T-helper 17 cell (primary cell): ENCODE results near the gene CHST11. TPM values are rescaled to one million over a fixed set of nuclear protein-coding genes. Genes with fewer than 3 reads are reported as not detected.
"Not testable (repeated sequence)": the region's sequence is repeated elsewhere in the genome, so short reads cannot be mapped to it uniquely, and the experiment has no call there.

Source experiments
- ATAC-seq: fragments of 150-1000 bp; cut with Tn5 transposase; 2 replicates; pipeline ENCODE4 v1.10.0; 2021; ENCODE audit warnings: mild to moderate bottlenecking, moderate library complexity
- DNase-seq, 3 donors: peaks; one replicate each; pipeline versions ENCODE4 v3.0.0 to v3.0.0-alpha.2; 2020 to 2021
- H3K9me3 ChIP-seq: one replicate; pipeline ENCODE4 v1.7.0; 2013; ENCODE audit warnings: low read length, mild to moderate bottlenecking; ENCODE audit not compliant: control insufficient read depth, poor library complexity, severe bottlenecking
- H3K27ac Mint-ChIP-seq: one replicate; pipeline ENCODE4 v1.8.0; 2022; ENCODE audit warnings: mild to moderate bottlenecking, moderate library complexity, mixed read lengths
- H3K27me3 Mint-ChIP-seq: one replicate; pipeline ENCODE4 v1.8.0; 2022; ENCODE audit warnings: mixed read lengths
- H3K36me3 Mint-ChIP-seq: one replicate; pipeline ENCODE4 v1.8.0; 2022; ENCODE audit warnings: low read depth, mixed read lengths
- H3K4me1 Mint-ChIP-seq: one replicate; pipeline ENCODE4 v1.8.0; 2022; ENCODE audit warnings: mild to moderate bottlenecking, mixed read lengths
- H3K4me3 Mint-ChIP-seq: one replicate; pipeline ENCODE4 v1.8.0; 2022; ENCODE audit warnings: mild to moderate bottlenecking, moderate library complexity, mixed read lengths
- total RNA-seq, 4 donors: library from RNA in 2 of 4; stranded (reverse) in 2 of 4; gene quantifications; one replicate each; pipeline ENCODE4 v1.2.3 and lab custom pipeline; 2022 to 2026

CHST11 gene
- total RNA-seq, 2 donors from 2014 or later = 76.6 to 78.3 TPM

DNA sequence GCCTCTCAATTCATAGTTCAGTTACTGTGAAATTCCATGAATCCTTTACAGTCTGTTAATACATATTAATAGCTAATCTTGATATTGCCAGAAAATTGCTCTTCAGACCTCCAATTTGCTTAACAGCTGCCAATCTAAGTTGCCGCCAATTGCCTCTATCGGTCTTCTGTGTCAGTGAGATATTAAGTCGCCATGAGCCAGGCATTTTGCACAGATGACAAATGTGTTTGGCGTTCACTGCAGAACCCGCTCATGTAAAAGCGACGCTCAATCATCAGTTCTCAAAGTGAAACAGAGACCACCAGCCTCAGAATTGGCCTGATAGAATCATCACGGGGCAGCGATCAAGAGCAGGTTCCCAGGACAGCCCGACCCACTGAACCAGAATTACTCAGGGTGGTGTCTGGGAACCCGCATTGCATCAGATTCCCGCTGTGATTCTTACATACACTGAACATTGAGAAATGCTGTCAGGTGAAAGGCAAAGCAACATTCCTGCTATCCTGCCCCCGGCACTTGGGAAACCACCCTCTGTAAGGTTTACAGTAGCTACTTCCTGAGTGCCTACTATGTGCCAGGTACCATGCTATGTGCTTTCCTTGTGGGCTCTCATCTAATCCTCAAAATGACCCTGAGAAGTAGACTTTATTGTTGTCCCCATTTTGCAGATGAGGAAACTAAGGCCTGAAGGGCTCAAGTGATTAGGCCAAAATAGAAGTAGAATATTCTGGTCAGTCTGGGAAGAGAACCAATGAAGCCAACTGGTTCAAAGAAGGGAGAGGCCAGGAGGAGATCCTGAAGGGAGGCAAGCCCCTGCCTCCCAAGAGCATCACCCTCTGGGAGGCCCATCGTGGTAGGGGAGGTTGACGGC lies 285.0 kb downstream of the CHST11 start:
- Mint-ChIP-seq H3K4me3 (no peak overlapping the region), H3K36me3 (no peaks in the 10 kb centered on the region), H3K27me3 (no peaks in the 10 kb centered on the region), H3K27ac (peak overlapping the region; percentile 91), H3K4me1 (peaks cover 76% of the 10 kb centered on the region)
- DNase-seq (no peak), ATAC-seq (no peak)
- no peaks in the 10 kb centered on the region for H3K9me3 ChIP-seq

DNA sequence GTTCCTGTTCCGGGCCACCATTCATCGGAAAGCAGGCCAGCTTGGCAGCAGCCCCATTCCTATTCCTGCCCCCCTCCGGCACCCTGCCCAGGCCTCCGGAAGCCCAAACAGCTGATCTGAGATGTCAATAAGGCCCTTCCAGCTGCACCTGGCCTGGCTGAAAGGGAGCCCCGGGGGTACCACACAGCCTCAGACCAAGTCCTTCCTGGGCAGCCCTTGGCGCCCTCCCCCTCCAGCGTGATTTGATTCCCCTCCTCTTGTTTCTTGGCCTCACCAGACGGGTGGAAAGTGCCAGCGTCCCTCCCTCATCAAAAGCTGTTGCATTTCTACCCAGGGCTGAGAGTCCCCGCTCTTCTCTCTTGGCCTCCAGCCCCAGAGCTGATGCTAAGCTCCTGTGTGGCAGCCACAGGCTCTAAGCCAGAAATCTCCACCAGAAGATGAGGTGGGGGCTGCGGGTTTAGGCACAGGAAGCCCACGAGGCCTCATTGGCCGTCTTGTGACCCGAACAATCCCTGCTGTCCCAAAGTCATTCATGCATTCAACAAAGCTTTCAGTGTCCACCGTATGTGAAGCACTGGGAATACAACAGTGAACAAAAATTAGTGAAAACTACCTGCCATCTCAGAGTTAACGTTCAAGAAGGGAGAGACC lies 285.9 kb downstream of the CHST11 start:
- Mint-ChIP-seq H3K36me3 (no peaks in the 10 kb centered on the region), H3K4me1 (peaks cover 78% of the 10 kb centered on the region), H3K27me3 (no peaks in the 10 kb centered on the region), H3K27ac (peak overlapping the region; percentile 91), H3K4me3 (peak overlapping the region; percentile 56)
- no peaks in the 10 kb centered on the region for H3K9me3 ChIP-seq
- DNase-seq (no peak), ATAC-seq (no peak)

DNA sequence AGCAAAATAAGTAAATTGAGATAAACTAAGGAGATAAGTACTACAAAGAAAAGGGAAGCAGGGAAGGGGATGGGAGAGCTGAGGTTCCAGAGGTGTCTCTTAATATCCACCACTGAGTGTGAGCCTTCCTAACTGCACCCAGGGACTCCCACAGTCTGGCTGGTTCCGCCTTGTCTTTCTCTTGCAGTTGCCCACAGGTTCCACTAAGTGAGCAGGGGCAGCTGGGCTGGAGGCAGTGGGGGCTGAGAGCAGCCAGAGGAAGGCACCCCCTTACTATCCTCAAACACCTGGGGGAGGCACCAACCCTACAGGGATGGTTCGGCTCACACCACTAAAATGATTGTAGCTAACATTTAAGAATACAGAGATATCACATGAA lies 286.4 kb downstream of the CHST11 start:
- H3K9me3 ChIP-seq = no peaks in the 10 kb centered on the region
- no peaks in the 10 kb centered on the region for H3K27me3 Mint-ChIP-seq
- ATAC-seq = no peak
- no peak for DNase-seq
- no peak overlapping the region for H3K27ac Mint-ChIP-seq
- no peaks in the 10 kb centered on the region for H3K36me3 Mint-ChIP-seq
- peaks cover 80% of the 10 kb centered on the region for H3K4me1 Mint-ChIP-seq
- no peak overlapping the region for H3K4me3 Mint-ChIP-seq

DNA sequence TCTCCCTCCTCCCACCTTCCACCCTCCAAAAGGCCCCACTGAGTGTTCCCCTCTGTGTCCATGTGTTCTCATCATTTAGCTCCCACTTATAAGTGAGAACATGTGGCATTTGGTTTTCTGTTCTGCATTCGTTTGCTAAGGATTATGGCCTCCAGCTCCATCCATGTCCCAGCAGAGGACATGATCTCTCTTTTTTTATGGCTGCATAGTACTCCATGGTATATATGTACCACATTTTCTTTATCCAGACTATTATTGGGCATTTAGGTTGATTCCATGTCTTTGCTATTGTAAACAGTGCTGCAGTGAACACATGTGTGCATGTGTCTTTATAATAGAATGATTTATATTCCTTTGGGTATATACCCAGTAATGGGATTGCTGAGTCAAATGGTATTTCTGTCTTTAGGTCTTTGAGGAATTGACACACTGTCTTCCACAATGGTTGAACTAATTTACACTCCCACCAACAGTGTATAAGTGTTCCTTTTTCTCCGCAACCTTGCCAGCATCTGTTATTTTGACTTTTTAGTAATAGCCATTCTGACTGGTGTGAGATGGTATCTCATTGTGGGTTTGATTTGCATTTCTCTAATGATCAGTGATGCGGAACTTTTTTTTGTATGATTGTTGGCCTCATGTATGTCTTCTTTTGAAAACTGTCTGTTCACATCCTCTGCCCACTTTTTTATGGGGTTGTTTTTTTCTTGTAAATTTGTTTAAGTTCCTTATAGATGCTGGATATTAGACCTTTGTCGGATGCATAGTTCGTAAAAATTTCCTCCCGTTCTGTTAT lies 287.2 kb downstream of the CHST11 start:
- ATAC-seq, H3K27ac Mint-ChIP-seq, DNase-seq, H3K4me3 Mint-ChIP-seq, H3K9me3 ChIP-seq, H3K27me3 Mint-ChIP-seq, H3K36me3 Mint-ChIP-seq: not testable (repeated sequence)
- peaks cover 78% of the 10 kb centered on the region for H3K4me1 Mint-ChIP-seq

DNA sequence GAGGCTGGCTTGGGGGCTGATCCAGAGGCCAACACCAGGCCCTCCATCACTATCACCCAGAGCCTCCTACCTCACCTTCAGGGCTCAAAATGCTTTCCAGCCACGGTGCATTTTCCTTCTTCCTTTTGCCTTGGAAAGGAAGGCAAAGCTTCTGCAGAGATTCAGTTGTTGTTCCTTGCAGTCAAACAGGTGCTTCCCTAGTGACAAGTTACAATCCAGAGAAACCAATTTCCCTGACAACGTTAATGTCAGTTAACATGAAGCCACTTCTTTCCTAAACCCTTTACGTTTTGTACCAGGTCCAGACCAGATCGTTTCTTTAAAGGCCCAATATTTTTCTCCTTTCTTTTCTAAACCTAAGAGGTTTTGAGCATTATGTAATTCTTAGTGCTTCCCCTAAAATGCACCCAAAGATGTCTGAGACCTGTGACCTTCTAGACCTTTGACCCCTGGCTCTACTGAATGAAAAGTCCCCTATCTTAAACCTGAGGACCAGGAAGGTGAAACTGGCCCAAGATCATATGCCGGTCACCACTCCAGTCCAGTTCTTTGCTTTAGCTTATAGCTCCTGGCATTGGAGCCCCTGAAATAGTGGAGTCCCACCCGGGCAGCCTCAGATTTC lies 289.8 kb downstream of the CHST11 start:
- peak overlapping the region; percentile 80 for H3K4me3 Mint-ChIP-seq
- no peak for DNase-seq
- ATAC-seq = no peak
- no peaks in the 10 kb centered on the region for H3K27me3 Mint-ChIP-seq
- peak overlapping the region; percentile 96 for H3K27ac Mint-ChIP-seq
- peaks cover 64% of the 10 kb centered on the region for H3K4me1 Mint-ChIP-seq
- H3K36me3 Mint-ChIP-seq = no peaks in the 10 kb centered on the region
- no peaks in the 10 kb centered on the region for H3K9me3 ChIP-seq

DNA sequence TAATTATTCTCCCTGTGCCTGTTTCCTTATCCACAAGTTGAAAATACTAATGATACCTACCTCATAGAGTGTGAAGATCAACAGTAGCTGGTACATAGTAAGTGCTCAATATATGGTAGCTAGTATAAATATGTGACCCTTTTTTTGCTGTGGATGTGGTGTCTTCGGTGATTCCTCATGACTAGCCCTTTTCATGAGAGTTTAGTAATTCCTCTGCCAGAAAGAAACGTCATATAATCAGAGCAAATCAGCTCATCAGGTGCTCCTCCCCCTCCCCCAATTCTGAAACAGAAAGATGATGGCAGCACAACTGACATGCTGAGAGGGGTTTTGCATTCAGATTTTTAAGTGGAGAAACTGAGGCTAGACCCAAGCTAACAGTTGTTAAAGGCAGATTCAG lies 290.6 kb downstream of the CHST11 start:
- Mint-ChIP-seq H3K4me3 (peak overlapping the region; percentile 80), H3K4me1 (peaks cover 64% of the 10 kb centered on the region), H3K36me3 (no peaks in the 10 kb centered on the region), H3K27me3 (no peaks in the 10 kb centered on the region), H3K27ac (peak overlapping the region; percentile 96)
- DNase-seq (no peak), ATAC-seq (peak; percentile 46)
- H3K9me3 ChIP-seq = no peaks in the 10 kb centered on the region

DNA sequence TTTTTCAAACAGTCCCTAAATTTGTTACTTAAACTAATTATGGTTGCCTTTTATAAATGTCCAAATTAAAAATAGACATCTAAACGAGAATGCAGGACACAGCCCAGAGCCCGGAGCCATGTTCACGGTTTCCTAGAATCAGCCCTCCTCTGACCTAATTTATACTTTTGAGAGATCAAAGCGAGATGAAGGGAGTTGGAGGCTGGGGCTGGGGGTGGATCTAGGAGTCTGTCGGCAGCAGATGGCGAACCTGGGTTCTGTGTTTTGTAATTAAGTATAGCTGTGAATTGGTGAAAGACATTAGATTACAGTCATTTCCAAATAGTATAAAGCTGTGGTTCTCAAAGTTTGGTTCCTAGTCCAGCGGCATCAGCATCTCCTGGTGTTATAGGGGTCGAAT lies 291.2 kb downstream of the CHST11 start:
- H3K9me3 ChIP-seq = no peaks in the 10 kb centered on the region
- Mint-ChIP-seq H3K4me3 (peak overlapping the region; percentile 80), H3K4me1 (peaks cover 58% of the 10 kb centered on the region), H3K27me3 (no peaks in the 10 kb centered on the region), H3K27ac (peak overlapping the region; percentile 96), H3K36me3 (no peaks in the 10 kb centered on the region)
- ATAC-seq (peak; percentile 88), DNase-seq (peak in 1 of 3 donors; percentile 21)

DNA sequence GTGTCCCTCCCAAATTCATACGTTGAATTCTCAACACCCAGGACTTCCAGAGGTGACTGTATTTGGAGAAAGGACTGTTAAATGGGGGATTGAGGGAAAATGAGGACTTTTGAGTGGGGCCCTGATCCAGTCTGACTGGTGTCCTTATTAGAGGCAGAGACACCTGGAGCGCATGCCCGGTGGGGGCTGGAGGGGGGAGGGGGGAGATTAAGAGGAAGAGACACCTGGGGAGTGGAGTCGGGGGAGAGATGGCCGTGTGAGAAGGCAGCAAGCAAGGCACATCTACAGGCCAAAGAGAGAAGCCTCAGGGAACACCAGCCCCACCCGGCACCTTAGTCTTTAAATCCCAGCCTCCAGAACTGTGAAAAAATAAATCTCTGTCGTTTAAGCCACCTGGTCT lies 291.6 kb downstream of the CHST11 start:
- peaks cover 57% of the 10 kb centered on the region for H3K4me1 Mint-ChIP-seq
- no peaks in the 10 kb centered on the region for H3K36me3 Mint-ChIP-seq
- DNase-seq (no peak), ATAC-seq (no peak)
- H3K27ac Mint-ChIP-seq = peak overlapping the region; percentile 96
- no peaks in the 10 kb centered on the region for H3K27me3 Mint-ChIP-seq
- H3K9me3 ChIP-seq = no peaks in the 10 kb centered on the region
- peak overlapping the region; percentile 80 for H3K4me3 Mint-ChIP-seq

DNA sequence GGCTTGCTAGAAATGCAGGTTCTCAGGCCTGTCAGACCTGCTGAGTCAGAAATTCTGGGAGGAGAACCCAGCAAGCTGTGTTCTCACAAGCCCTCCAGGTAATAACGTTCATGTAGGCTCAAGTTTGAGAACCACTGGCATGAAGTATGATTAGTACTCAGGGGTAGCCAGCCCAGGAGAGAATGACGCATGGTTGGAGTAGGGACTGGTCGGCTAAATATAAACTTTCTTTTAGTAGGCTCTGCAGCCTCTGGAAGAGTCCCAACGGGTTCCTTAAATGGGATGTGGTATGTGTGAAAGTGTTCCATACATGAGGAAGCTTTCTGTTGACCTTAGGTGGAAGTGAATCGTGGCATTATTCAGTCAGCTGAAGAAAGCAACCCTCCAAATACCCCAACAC lies 292.0 kb downstream of the CHST11 start:
- no peak for DNase-seq
- Mint-ChIP-seq H3K36me3 (no peaks in the 10 kb centered on the region), H3K27ac (peak overlapping the region; percentile 96), H3K4me1 (peaks cover 57% of the 10 kb centered on the region), H3K4me3 (peak overlapping the region; percentile 41), H3K27me3 (no peaks in the 10 kb centered on the region)
- H3K9me3 ChIP-seq = no peaks in the 10 kb centered on the region
- ATAC-seq = no peak

DNA sequence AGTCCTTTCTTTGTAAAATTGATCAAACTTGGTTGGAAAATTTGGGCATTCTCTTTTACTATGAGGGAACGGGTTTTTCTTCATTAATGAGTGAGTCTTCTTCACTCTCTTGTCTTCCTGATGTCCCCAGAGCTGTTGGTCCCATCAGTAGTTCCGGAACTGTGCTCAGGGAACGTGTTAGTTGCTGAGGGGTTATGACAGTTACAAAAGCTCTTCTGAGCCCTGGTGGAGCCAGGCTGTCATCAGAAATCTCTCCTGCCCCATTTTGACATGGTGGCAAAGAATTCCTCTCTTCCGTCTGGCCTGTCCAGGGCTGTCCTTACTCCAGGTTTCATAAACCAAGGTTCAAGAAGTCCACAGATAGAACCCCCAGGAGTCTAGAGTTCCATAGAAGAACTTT lies 292.8 kb downstream of the CHST11 start:
- H3K27ac Mint-ChIP-seq = peak overlapping the region; percentile 96

DNA sequence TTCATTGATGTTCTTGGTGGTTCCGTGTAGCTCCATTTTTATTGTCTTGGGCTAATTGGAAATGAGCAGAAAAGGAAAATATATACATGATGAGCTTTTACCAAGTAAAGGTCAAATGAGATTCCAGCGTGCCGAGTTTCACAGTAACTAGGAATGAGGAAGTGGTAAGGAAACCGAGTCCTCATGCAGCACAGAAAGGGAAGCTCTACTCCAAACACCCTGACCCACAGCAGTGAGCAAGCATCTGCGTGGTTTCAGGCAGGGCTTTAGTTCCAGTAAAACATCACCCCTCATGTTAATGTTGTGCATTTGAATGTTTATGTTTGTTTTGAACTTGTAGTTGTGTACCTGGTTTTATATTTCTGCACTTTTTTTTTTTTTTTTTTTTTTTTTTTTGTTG lies 293.3 kb downstream of the CHST11 start:
- H3K27ac Mint-ChIP-seq = peak overlapping the region; percentile 96
- no peak for ATAC-seq
- H3K4me3 Mint-ChIP-seq = peak overlapping the region; percentile 31

More for the DNA sequence above, 292.8 kb downstream of the CHST11 start:
- Mint-ChIP-seq H3K4me3 (no peak overlapping the region), H3K4me1 (peaks cover 57% of the 10 kb centered on the region), H3K27me3 (no peaks in the 10 kb centered on the region), H3K36me3 (no peaks in the 10 kb centered on the region)
- H3K9me3 ChIP-seq = no peaks in the 10 kb centered on the region
- DNase-seq (no peak), ATAC-seq (no peak)

DNA sequence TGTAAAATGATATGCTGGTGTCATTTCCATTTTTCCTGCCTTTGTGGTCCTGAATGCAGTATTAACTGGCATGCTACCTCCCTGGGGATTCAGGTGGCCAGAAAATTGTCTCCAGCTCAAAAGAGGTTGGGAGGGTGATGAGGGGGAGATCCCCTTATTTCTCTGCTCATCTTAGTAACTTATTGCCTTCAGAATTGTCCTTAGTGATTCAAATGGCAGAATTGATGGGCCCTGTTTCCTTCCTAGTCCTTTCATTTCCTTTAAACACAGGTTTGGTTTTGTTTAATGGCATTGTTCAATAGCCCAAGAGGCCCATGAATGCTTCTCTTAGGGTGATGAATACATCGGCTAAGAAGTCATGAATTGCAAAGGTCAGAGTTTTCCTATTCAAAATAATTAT lies 294.4 kb downstream of the CHST11 start:
- Mint-ChIP-seq H3K27me3 (no peaks in the 10 kb centered on the region), H3K4me3 (no peak overlapping the region), H3K27ac (peak overlapping the region; percentile 65), H3K36me3 (no peaks in the 10 kb centered on the region), H3K4me1 (peaks cover 45% of the 10 kb centered on the region)
- DNase-seq = no peak
- H3K9me3 ChIP-seq = no peaks in the 10 kb centered on the region
- ATAC-seq = no peak

More for the DNA sequence above, 293.3 kb downstream of the CHST11 start:
- Mint-ChIP-seq H3K27me3 (no peaks in the 10 kb centered on the region), H3K36me3 (no peaks in the 10 kb centered on the region), H3K4me1 (peaks cover 56% of the 10 kb centered on the region)
- no peaks in the 10 kb centered on the region for H3K9me3 ChIP-seq
- no peak for DNase-seq

DNA sequence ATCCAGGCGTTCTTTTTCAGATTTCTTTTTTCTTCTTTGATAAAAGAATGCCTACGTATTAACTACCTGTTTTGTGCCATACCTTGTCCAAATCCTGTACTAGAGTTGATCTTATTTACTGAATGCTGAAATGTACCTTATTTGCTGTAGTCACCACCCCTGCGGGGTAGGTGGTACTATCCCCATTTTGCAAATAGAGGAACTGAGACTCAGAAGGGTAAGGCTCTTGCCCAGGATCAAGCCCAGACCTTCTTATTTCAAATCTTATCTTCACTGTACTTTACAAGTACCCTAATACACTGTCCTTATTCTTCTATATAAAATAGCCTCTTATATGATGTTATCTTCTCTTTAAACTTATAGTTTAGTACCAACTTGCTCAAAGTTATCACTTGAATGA lies 294.8 kb downstream of the CHST11 start:
- Mint-ChIP-seq H3K36me3 (no peaks in the 10 kb centered on the region), H3K27me3 (no peaks in the 10 kb centered on the region), H3K4me1 (peaks cover 40% of the 10 kb centered on the region), H3K4me3 (no peak overlapping the region), H3K27ac (peak overlapping the region; percentile 65)
- ATAC-seq = no peak
- H3K9me3 ChIP-seq = no peaks in the 10 kb centered on the region
- DNase-seq = no peak
